GM12864 (cell line): ENCODE measurements around the gene FOXL3.

Source experiments
- DNase-seq: peaks from one replicate; pipeline ENCODE4 v3.0.0-alpha.2; 2011; ENCODE audit warnings: low read depth
- H3K4me3 ChIP-seq: 2 replicates; pipeline ENCODE4 v1.5.1; 2011; ENCODE audit warnings: mild to moderate bottlenecking, low read depth, low read length, control low read depth
- CTCF ChIP-seq: IDR thresholded peaks from 2 replicates; pipeline ENCODE4 v1.5.1; 2011; ENCODE audit warnings: low read depth, mild to moderate bottlenecking, moderate library complexity, low read length, control low read depth, inconsistent platforms; ENCODE audit errors: missing control alignments

Gene FOXL3

GRCh38 chr7:291373-292092 lies 1.6 kb downstream of the FOXL3 start:
- TF ChIP-seq CTCF = no peak
- no peak for DNase-seq
- no peak overlapping the region for H3K4me3 ChIP-seq

- no peak for DNase-seq
- H3K4me3 ChIP-seq = no peak overlapping the region
- TF ChIP-seq CTCF = no peak
Observed at GRCh38 chr7:292226-292625, 2.3 kb downstream of the FOXL3 start.

- no peak for DNase-seq
- TF ChIP-seq CTCF = no peak
- H3K4me3 ChIP-seq = no peak overlapping the region
Observed at GRCh38 chr7:292826-293225, 2.9 kb downstream of the FOXL3 start.

- no peak for TF ChIP-seq CTCF
- H3K4me3 ChIP-seq = no peak overlapping the region
- no peak for DNase-seq
Observed at GRCh38 chr7:293681-294439, 3.9 kb downstream of the FOXL3 start.

- no peak for DNase-seq
- TF ChIP-seq CTCF = no peak
- H3K4me3 ChIP-seq = no peak overlapping the region
Observed at GRCh38 chr7:294440-295154, 4.6 kb downstream of the FOXL3 start.

GRCh38 chr7:295155-296154 lies 5.5 kb downstream of the FOXL3 start:
- H3K4me3 ChIP-seq = no peak overlapping the region
- no peak for TF ChIP-seq CTCF
- no peak for DNase-seq
